ENCODE results near the gene SLC35A4. TPM values are rescaled to one million over a fixed set of nuclear protein-coding genes. Genes with fewer than 3 reads are reported as not detected.

The SLC35A4 gene
- total and polyA plus RNA-seq, 2 of the 13 experiments (the other 11 are each of a cell fraction or from before 2014, with no cell fraction given), result 0.71 to 4.0 TPM

GRCh38 chr5:140564196-140565023 lies at the start of gene SLC35A4, which contains the start of gene APBB3 (continued):
- no peak for TF ChIP-seq ZNF580 (CRISPR knock-in tag; IDR thresholded peaks at IDR 0.05; ENCODE audit: borderline replicate concordance, low read depth)
- peak; percentile 48; the same call in 1 of the 2 replicates for TF ChIP-seq ZBTB38 (CRISPR knock-in tag; IDR thresholded peaks at IDR 0.05)
- TF ChIP-seq RBM39 (IDR thresholded peaks at IDR 0.05; ENCODE audit: low read depth, low read length, poor library complexity, severe bottlenecking), result peak; percentile 55
- peak; percentile 81 for TF ChIP-seq ZNF687 (CRISPR knock-in tag; IDR thresholded peaks at IDR 0.05)
- TF ChIP-seq AGO1 (IDR thresholded peaks at IDR 0.05; ENCODE audit: low read depth, low read length, poor library complexity, severe bottlenecking), result no peak
- no peak for TF ChIP-seq ATF6 (CRISPR knock-in tag; conservative IDR thresholded peaks at IDR 0.05)
- no peak for TF ChIP-seq NR2F6 (IDR thresholded peaks at IDR 0.05)
- no peak for TF ChIP-seq NR2F6 (CRISPR knock-in tag; IDR thresholded peaks at IDR 0.05)
- TF ChIP-seq HNRNPLL (IDR thresholded peaks at IDR 0.05; ENCODE audit: low read depth, low read length, poor library complexity, severe bottlenecking), result peak; percentile 67
- no peak for TF ChIP-seq HCFC1 (IDR thresholded peaks at IDR 0.05; ENCODE audit: low read depth, low read length)
- TF ChIP-seq TFDP2 (CRISPR knock-in tag; IDR thresholded peaks at IDR 0.05), result peak; percentile 25; the same call in 1 of the 2 replicates
- no peak for TF ChIP-seq NFATC3 (CRISPR knock-in tag; IDR thresholded peaks at IDR 0.05)
- TF ChIP-seq WIZ (CRISPR knock-in tag; IDR thresholded peaks at IDR 0.05), result no peak
- TF ChIP-seq NR2F1 (CRISPR knock-in tag; IDR thresholded peaks at IDR 0.05), result no peak
- TF ChIP-seq HMGA1 (CRISPR knock-in tag; conservative IDR thresholded peaks at IDR 0.05), result no peak
- TF ChIP-seq ATRX (CRISPR knock-in tag; IDR thresholded peaks at IDR 0.05; ENCODE audit: borderline replicate concordance), result no peak
- no peak for TF ChIP-seq TMF1 (CRISPR knock-in tag; IDR thresholded peaks at IDR 0.05; ENCODE audit: low read depth)
- TF ChIP-seq THAP9 (CRISPR knock-in tag; IDR thresholded peaks at IDR 0.05; ENCODE audit: borderline replicate concordance), result peak; percentile 23; the same call in 1 of the 2 replicates
- no peak for TF ChIP-seq ZNF792 (CRISPR knock-in tag; IDR thresholded peaks at IDR 0.05)

All from HepG2 (cell line).